Mucosa of rectum (tissue), 2 donors: ENCODE results near the gene RTTN.

ENCODE experiments used
- H3K27ac ChIP-seq, 2 donors: one replicate each; pipeline ENCODE4 v1.7.0; 2013; ENCODE audit warnings: inconsistent platforms in 2 of 2, low read depth in 2 of 2, low read length in 2 of 2
- H3K27me3 ChIP-seq, 2 donors: one replicate each; pipeline ENCODE4 v1.7.0; 2013; ENCODE audit warnings: low read length in 2 of 2; ENCODE audit not compliant: control insufficient read depth in 2 of 2, insufficient read depth in 2 of 2
- H3K36me3 ChIP-seq, 2 donors: one replicate each; pipeline ENCODE4 v1.7.0; 2013; ENCODE audit warnings: low read length in 2 of 2; ENCODE audit not compliant: control insufficient read depth in 2 of 2, insufficient read depth in 2 of 2
- H3K4me1 ChIP-seq, 2 donors: one replicate each; pipeline ENCODE4 v1.7.0; 2013; ENCODE audit warnings: low read length in 2 of 2, mild to moderate bottlenecking in 1 of 2; ENCODE audit not compliant: control insufficient read depth in 2 of 2, insufficient read depth in 2 of 2
- H3K4me3 ChIP-seq, 2 donors: one replicate each; pipeline ENCODE4 v1.7.0; 2013; ENCODE audit warnings: low read length in 2 of 2
- H3K9ac ChIP-seq, 2 donors: one replicate each; pipeline ENCODE4 v1.7.0; 2013; ENCODE audit warnings: low read length in 2 of 2, low read depth in 1 of 2, mild to moderate bottlenecking in 1 of 2
- H3K9me3 ChIP-seq, 2 donors: one replicate each; pipeline ENCODE4 v1.7.0; 2013; ENCODE audit warnings: low read length in 2 of 2; ENCODE audit not compliant: control insufficient read depth in 2 of 2
- donor health status: healthy.
- donor health status: Normal muscosa, but diverticular disease.

RTTN gene

DNA sequence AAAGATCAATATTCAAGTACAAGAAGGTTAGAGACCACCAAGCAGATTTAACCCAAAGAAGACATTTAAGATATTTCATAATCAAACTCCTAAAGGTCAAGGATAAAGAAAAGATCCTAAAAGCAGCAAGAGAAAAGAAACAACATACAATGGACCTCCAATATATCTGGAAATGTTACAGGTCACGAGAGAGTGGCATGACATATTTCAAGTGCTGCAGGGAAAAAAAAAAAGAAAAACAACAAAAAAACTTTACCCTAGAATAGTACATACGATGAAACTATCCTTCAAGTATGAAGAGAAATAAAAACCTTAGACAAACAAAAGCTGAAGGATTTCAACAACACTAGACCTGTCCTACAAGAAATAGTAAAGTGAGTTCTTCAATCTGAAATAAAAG is 166.3 kb downstream of the RTTN start:
- no peaks in the 10 kb centered on the region for H3K36me3 ChIP-seq
- no peak overlapping the region for H3K9ac ChIP-seq

DNA sequence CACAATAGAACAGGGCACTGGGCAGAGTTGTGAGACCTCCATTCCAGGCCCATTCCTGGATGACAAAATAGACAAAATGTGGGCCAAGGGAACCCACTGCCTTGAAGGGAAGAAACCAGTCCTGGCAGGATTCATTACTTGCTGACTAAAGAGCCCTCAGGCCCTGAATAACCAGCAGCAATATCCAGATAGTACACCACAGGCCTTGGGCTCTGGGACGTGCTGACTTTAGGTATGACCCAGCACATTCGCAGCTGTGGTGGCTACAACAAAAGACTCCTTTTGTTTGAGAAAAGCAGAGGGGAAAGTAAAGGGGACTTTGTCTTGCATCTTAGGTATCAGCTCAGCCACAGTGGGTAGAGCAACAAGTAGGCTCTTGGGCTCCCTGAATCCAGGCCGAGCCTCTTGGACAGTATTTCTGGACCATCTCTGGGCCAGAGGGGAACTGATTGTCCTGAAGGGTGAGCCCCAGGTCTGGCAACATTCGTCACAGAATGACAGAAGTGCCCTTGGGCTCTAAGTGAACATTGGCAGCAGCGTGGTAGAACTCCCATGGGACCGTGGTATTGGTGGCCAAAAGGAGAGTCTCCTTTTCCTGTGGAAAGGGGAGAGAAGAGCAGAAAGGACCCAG is 167.9 kb downstream of the RTTN start:
- Histone ChIP-seq H3K36me3 (no peaks in the 10 kb centered on the region), H3K9me3 (no peaks in the 10 kb centered on the region), H3K4me3 (no peak overlapping the region), H3K27me3 (no peaks in the 10 kb centered on the region), H3K27ac (no peak overlapping the region), H3K9ac (no peak overlapping the region), H3K4me1 (no peaks in the 10 kb centered on the region)

More for the DNA sequence above, 166.3 kb downstream of the RTTN start:
- Histone ChIP-seq H3K4me1 (no peaks in the 10 kb centered on the region), H3K4me3 (no peak overlapping the region), H3K27ac (no peak overlapping the region), H3K9me3 (no peaks in the 10 kb centered on the region), H3K27me3 (no peaks in the 10 kb centered on the region)

DNA sequence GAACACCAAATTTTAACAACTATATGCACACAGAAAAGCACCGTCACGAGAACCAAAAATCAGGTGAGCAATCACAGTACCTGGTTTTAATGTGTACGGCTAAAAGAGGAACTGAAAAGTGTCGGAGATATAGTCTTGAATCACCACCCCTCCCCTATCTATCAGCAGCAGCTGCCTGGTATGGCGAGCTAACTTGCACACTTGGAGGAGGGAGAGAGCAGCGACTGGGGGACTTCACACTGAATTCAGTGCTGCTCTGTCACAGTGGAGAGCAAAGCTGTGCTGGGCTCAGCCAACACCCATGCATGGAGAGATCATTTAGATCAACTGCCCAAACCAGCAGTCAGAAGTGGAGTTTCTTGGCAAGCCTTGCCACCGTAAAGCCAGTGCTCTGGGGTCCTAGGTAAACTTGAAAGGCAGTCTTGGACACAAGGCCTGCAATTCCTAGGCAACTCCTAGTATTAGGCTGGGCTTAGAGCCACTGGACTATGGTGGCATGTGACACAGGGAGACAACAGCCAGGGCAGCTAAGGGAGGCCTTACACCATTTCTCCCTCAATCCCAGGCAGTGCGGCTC is 168.6 kb downstream of the RTTN start:
- no peak overlapping the region for H3K4me3 ChIP-seq
- H3K36me3 ChIP-seq: no peaks in the 10 kb centered on the region
- no peak overlapping the region for H3K9ac ChIP-seq
- no peaks in the 10 kb centered on the region for H3K9me3 ChIP-seq
- H3K27me3 ChIP-seq: no peaks in the 10 kb centered on the region
- H3K27ac ChIP-seq: no peak overlapping the region
- H3K4me1 ChIP-seq: no peaks in the 10 kb centered on the region

DNA sequence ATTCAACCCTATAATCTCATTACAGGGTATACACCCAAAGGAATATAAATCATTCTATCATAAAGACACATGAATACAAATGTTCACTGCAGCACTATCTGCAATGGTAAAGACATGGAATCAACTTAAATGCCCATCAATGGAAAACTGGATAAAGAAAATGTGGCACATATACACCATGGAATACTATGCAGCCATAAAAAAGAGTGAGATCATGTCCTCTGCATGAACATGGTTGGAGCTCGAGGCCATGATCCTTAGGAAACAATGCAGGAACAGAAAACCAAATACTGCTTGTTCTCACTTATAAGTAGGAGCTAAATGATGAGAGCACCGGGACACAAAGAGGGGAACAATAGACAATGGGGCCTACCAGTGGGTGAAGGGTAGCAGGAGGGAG is 169.3 kb downstream of the RTTN start:
- Histone ChIP-seq H3K36me3 (no peaks in the 10 kb centered on the region), H3K27me3 (no peaks in the 10 kb centered on the region), H3K9me3 (no peaks in the 10 kb centered on the region), H3K9ac (no peak overlapping the region), H3K27ac (no peak overlapping the region), H3K4me1 (no peaks in the 10 kb centered on the region), H3K4me3 (no peak overlapping the region)

DNA sequence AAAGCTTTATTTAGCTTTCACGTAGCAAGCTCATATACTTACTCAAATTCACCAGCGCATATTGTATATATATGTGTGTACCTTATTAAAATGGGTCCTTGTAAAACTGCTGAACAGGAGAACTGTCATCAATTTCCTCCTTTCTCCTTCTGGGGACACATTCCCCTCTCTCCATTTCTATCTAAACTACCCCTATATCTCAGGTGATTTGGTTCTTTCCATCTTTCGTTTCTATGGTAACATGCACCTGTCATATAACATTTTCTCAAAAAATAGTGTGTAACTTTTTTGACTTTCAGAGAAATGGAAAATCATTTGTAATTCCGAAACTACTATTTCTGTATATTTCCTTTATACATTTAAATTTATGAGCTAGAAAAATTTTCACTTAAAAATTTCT is 174.3 kb downstream of the RTTN start:
- Histone ChIP-seq H3K4me3 (no peak overlapping the region), H3K36me3 (peaks cover 3 to 6% of the 10 kb centered on the region in 2 donors), H3K4me1 (no peaks in the 10 kb centered on the region), H3K9ac (no peak overlapping the region), H3K27me3 (no peaks in the 10 kb centered on the region), H3K27ac (no peak overlapping the region), H3K9me3 (no peaks in the 10 kb centered on the region)

DNA sequence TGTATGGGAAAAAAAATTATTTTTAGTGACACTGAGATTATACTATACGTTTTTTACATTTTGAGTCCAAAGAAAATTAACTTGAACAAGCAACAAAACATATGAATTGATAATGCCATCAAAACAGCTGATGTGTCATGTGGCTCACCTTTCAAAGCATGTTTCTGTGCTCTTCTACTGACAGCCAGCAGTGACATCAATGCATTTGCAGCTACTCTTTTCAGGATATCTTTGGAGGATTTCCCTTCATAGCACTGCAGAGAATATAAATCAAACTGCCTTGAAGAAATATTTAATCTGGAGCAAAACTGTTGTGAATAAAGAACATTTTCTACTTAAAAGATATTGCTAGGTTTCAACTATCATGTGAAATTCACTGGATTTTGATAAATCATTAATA is 174.8 kb downstream of the RTTN start:
- no peak overlapping the region for H3K27ac ChIP-seq
- no peak overlapping the region for H3K4me3 ChIP-seq
- no peak overlapping the region for H3K9ac ChIP-seq

DNA sequence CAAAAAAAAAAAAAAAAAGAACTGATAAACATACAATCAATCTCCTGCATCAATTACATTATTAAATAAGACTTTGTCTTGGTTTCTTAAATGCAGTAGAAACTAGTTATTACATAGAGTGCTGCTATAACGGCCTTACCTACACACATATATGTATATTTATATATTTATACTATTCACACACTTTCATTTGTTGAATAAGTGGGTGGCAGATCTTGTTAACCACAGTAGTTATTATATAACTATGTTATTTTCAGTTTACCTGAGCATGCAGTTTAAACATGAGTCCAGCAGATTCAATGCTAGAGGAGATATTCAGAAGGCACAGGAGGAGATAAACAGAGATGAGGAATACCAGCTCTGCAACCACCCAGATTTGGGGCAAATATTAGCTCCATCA is 176.3 kb downstream of the RTTN start:
- H3K9ac ChIP-seq: no peak overlapping the region
- peaks cover 6 to 9% of the 10 kb centered on the region in 2 donors for H3K36me3 ChIP-seq
- no peak overlapping the region for H3K4me3 ChIP-seq
- H3K27me3 ChIP-seq: no peaks in the 10 kb centered on the region
- no peaks in the 10 kb centered on the region for H3K4me1 ChIP-seq
- H3K27ac ChIP-seq: no peak overlapping the region
- H3K9me3 ChIP-seq: no peaks in the 10 kb centered on the region

More for the DNA sequence above, 174.8 kb downstream of the RTTN start:
- Histone ChIP-seq H3K4me1 (no peaks in the 10 kb centered on the region), H3K9me3 (no peaks in the 10 kb centered on the region), H3K36me3 (peaks cover 3 to 6% of the 10 kb centered on the region in 2 donors), H3K27me3 (no peaks in the 10 kb centered on the region)

DNA sequence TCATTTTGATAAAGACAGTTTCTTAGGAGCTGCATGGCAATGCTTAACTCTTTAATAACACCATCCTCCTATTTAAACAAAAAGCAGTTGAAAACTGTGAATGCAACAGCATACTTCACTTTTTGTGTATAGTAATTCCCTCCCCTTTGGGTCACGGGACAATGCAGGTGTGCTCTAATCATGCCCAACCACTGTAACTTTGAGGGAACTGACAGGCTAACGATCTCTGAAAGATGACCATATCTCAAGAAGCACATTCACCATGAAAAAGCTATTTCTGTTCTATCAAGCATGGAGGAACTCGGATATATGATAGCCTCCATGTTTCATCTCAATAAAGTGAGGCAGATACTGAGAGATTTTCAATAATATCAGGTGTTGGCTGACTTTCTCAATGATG is 176.8 kb downstream of the RTTN start:
- no peak overlapping the region for H3K9ac ChIP-seq
- no peaks in the 10 kb centered on the region for H3K4me1 ChIP-seq
- H3K4me3 ChIP-seq: no peak overlapping the region
- no peaks in the 10 kb centered on the region for H3K9me3 ChIP-seq
- H3K27me3 ChIP-seq: no peaks in the 10 kb centered on the region
- H3K27ac ChIP-seq: no peak overlapping the region
- H3K36me3 ChIP-seq: peaks cover 6 to 9% of the 10 kb centered on the region in 2 donors

DNA sequence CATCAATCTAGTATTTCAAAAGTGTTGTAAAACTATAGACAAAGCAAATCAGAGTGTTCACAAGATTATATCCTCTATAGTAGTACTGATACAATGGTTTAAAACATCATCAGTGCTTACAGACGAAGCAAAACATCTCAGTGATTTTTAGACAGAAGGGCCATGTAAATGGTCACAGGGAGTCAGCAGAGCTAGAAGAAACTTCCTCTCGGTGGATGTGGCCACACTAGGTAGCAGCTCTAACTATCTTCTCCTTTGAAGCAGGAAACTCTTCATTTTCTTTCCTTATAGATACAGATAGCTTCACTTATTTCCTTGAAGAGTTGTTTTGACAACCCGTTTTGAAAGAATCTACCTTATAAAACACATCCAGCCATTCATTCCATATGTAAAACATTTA is 177.4 kb downstream of the RTTN start:
- H3K4me1 ChIP-seq: no peaks in the 10 kb centered on the region
- no peaks in the 10 kb centered on the region for H3K9me3 ChIP-seq
- no peak overlapping the region for H3K9ac ChIP-seq
- no peak overlapping the region for H3K27ac ChIP-seq
- no peak overlapping the region for H3K4me3 ChIP-seq
- H3K27me3 ChIP-seq: no peaks in the 10 kb centered on the region
- peaks cover 6 to 9% of the 10 kb centered on the region in 2 donors for H3K36me3 ChIP-seq

DNA sequence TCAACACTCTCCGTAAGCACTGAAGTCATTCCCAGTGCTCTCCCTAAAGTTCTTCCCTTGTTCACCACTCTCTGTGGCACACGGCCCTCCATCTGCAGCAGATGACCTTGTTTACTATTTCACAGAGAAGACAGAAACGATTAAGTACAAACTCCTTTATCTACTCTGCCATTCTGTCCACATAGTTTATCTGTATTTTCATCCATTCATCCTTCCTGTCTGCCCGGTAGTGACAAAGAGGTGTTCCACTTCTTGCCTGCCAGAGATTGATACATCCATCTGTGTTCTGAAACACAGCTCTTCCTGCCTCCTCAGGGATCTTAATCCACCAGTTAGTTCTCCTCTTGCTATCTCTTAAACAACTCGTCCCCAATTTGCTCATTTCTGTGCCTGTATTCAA is 179.9 kb downstream of the RTTN start:
- Histone ChIP-seq H3K9me3 (no peaks in the 10 kb centered on the region), H3K36me3 (peaks cover 8 to 11% of the 10 kb centered on the region in 2 donors), H3K27me3 (no peaks in the 10 kb centered on the region), H3K27ac (no peak overlapping the region), H3K4me1 (no peaks in the 10 kb centered on the region), H3K9ac (no peak overlapping the region), H3K4me3 (no peak overlapping the region)
